Measurements from ENCODE around the gene PPWD1. TPM values are rescaled to one million over a fixed set of nuclear protein-coding genes. Genes with fewer than 3 reads are reported as not detected.
"Not testable (repeated sequence)": the region's sequence is repeated elsewhere in the genome, so short reads cannot be mapped to it uniquely, and the experiment has no call there.

PPWD1 gene
- total RNA-seq, 1 experiment from 2014 or later, result 32.7 TPM

DNA sequence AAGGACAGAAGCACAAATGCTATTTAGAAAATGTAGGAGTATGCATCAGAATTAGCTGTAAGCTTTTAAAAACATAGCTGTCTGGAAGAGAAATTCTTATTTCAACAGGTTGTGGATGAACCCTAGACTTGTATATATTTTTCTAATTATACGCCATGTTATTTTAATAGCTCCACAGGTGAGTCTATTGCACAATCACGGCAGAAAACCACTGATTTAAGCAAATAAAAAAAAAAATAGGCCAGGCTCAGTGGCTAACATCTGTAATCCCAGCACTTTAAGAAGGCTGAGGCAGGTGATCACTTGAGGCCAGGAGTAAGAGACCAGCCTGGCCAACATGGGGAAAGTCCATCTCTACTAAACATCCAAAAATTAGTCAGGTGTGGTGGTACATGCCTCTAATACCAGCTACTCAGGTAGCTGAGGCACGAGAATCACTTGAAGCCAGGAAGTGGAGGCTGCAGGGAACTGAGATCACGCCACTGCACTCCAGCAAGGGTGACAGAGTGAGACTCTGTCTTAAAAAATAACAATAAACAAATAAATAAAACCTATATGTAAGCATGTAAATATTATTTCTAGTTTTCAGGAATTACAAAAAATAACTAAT, 49.3 kb downstream of the PPWD1 start:
- ChIA-PET POLR2A (interaction anchor here (0.6 to 2.8 kb wide), 2 partner anchors 11 to 314 kb away, joined by 3 to 26 read pairs; partner anchors contain the start of genes ERBIN and TRIM23), CTCF (no interaction called here)
- BruUV-seq (replicated peaks), result no TSS peak
- Mint-ChIP-seq H3K27ac (ENCODE audit: low read depth, unreplicated experiment) (no peak overlapping the region), H3K36me3 (ENCODE audit: insufficient read depth, unreplicated experiment) (peaks cover 74% of the 10 kb centered on the region), H3K4me3 (ENCODE audit: unreplicated experiment) (no peak overlapping the region), H3K4me1 (ENCODE audit: insufficient read depth, unreplicated experiment) (no peaks in the 10 kb centered on the region), H3K27me3 (ENCODE audit: insufficient read depth, unreplicated experiment) (no peaks in the 10 kb centered on the region), H3K9me3 (ENCODE audit: unreplicated experiment) (no peaks in the 10 kb centered on the region)
- intact Hi-C loops (cut with micrococcal nuclease), result no loop called here
- no peak for DNase-seq (ENCODE audit: unreplicated experiment)
- no peak for TF ChIP-seq CTCF (IDR thresholded peaks at IDR 0.05; ENCODE audit: unreplicated experiment)

GRCh38 chr5:65620021-65620420, 56.9 kb downstream of the PPWD1 start:
- CTCF ChIA-PET, result no interaction called here
- TF ChIP-seq CTCF (IDR thresholded peaks at IDR 0.05; ENCODE audit: unreplicated experiment), result no peak
- intact Hi-C loops (cut with micrococcal nuclease), result no loop called here
- POLR2A ChIA-PET, result interaction anchor here (1.1 kb wide), 1 partner anchor 9 kb away, joined by 4 read pairs; no protein-coding TSS in a partner anchor
- Mint-ChIP-seq H3K9me3 (ENCODE audit: unreplicated experiment) (no peaks in the 10 kb centered on the region), H3K27ac (ENCODE audit: low read depth, unreplicated experiment) (no peak overlapping the region), H3K36me3 (ENCODE audit: insufficient read depth, unreplicated experiment) (peaks cover 24% of the 10 kb centered on the region), H3K4me1 (ENCODE audit: insufficient read depth, unreplicated experiment) (peaks cover 9% of the 10 kb centered on the region), H3K4me3 (ENCODE audit: unreplicated experiment) (no peak overlapping the region), H3K27me3 (ENCODE audit: insufficient read depth, unreplicated experiment) (no peaks in the 10 kb centered on the region)
- BruUV-seq (replicated peaks), result no TSS peak
- peak; percentile 8 for DNase-seq (ENCODE audit: unreplicated experiment)

- Mint-ChIP-seq H3K4me3 (ENCODE audit: unreplicated experiment) (peak overlapping the region; percentile 85), H3K36me3 (ENCODE audit: insufficient read depth, unreplicated experiment) (peaks cover 13% of the 10 kb centered on the region)
- BruUV-seq (replicated peaks); DNase-seq (ENCODE audit: unreplicated experiment); CTCF ChIA-PET; H3K9me3 Mint-ChIP-seq (ENCODE audit: unreplicated experiment); H3K27me3 Mint-ChIP-seq (ENCODE audit: insufficient read depth, unreplicated experiment); H3K27ac Mint-ChIP-seq (ENCODE audit: low read depth, unreplicated experiment); H3K4me1 Mint-ChIP-seq (ENCODE audit: insufficient read depth, unreplicated experiment); intact Hi-C loops (cut with micrococcal nuclease); POLR2A ChIA-PET: not testable (repeated sequence)
Observed at GRCh38 chr5:65621961-65622360, 58.9 kb downstream of the PPWD1 start.

GRCh38 chr5:65623482-65623881, 60.4 kb downstream of the PPWD1 start:
- BruUV-seq (replicated peaks), result no TSS peak
- H3K4me1 Mint-ChIP-seq (ENCODE audit: insufficient read depth, unreplicated experiment), result peaks cover 4% of the 10 kb centered on the region
- intact Hi-C loops (cut with micrococcal nuclease), result no loop called here
- no peak for DNase-seq (ENCODE audit: unreplicated experiment)
- ChIA-PET CTCF (interaction anchor here (0.7 to 1.0 kb wide), 3 partner anchors 59 to 1318 kb away, joined by 3 to 5 read pairs (median 4); no protein-coding TSS in a partner anchor), POLR2A (interaction anchor here (0.6 to 3.8 kb wide), 23 partner anchors 11 to 863 kb away, joined by 3 to 38 read pairs (median 4); partner anchors contain the start of genes CENPK, CWC27, ERBIN and NLN)
- no peaks in the 10 kb centered on the region for H3K27me3 Mint-ChIP-seq (ENCODE audit: insufficient read depth, unreplicated experiment)
- peak overlapping the region; percentile 85 for H3K4me3 Mint-ChIP-seq (ENCODE audit: unreplicated experiment)
- peak overlapping the region; percentile 97 for H3K27ac Mint-ChIP-seq (ENCODE audit: low read depth, unreplicated experiment)
- peaks cover 14% of the 10 kb centered on the region for H3K36me3 Mint-ChIP-seq (ENCODE audit: insufficient read depth, unreplicated experiment)
- TF ChIP-seq CTCF (IDR thresholded peaks at IDR 0.05; ENCODE audit: unreplicated experiment), result no peak
- H3K9me3 Mint-ChIP-seq (ENCODE audit: unreplicated experiment), result no peaks in the 10 kb centered on the region

Measured in MCF 10A (cell line).